ENCODE results near the gene MAPK1IP1L.
A peak's percentile ranks its signal among the peaks of the same experiment; 100 is the strongest.

The MAPK1IP1L gene

DNA sequence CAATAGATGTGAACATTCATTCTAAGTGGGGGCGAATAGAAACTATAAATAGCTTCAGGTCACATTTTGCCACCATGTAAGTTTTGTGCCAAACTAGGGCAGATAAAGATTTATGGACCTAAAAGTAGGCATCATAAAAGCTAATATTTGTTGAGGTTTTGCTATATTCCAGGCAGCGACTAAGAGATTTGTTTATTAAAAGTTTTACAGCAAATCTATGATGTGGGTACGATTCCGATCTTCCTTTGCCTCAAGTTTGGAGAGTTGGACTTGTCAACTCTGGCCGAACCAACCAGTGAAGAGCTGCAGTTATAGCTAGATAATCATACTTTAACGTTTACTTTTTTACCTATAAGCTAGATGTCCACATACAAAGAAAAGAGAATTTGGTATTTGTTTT, 1.6 kb downstream of the MAPK1IP1L start:
- no peak for TF ChIP-seq GABPA (IDR thresholded peaks at IDR 0.05; ENCODE audit: low read depth)
- TF ChIP-seq, protein P1, sequence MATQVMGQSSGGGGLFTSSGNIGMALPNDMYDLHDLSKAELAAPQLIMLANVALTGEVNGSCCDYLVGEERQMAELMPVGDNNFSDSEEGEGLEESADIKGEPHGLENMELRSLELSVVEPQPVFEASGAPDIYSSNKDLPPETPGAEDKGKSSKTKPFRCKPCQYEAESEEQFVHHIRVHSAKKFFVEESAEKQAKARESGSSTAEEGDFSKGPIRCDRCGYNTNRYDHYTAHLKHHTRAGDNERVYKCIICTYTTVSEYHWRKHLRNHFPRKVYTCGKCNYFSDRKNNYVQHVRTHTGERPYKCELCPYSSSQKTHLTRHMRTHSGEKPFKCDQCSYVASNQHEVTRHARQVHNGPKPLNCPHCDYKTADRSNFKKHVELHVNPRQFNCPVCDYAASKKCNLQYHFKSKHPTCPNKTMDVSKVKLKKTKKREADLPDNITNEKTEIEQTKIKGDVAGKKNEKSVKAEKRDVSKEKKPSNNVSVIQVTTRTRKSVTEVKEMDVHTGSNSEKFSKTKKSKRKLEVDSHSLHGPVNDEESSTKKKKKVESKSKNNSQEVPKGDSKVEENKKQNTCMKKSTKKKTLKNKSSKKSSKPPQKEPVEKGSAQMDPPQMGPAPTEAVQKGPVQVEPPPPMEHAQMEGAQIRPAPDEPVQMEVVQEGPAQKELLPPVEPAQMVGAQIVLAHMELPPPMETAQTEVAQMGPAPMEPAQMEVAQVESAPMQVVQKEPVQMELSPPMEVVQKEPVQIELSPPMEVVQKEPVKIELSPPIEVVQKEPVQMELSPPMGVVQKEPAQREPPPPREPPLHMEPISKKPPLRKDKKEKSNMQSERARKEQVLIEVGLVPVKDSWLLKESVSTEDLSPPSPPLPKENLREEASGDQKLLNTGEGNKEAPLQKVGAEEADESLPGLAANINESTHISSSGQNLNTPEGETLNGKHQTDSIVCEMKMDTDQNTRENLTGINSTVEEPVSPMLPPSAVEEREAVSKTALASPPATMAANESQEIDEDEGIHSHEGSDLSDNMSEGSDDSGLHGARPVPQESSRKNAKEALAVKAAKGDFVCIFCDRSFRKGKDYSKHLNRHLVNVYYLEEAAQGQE (IDR thresholded peaks at IDR 0.05; ENCODE audit: insufficient replicate concordance, low read depth) = no peak
- TF ChIP-seq, protein P2, sequence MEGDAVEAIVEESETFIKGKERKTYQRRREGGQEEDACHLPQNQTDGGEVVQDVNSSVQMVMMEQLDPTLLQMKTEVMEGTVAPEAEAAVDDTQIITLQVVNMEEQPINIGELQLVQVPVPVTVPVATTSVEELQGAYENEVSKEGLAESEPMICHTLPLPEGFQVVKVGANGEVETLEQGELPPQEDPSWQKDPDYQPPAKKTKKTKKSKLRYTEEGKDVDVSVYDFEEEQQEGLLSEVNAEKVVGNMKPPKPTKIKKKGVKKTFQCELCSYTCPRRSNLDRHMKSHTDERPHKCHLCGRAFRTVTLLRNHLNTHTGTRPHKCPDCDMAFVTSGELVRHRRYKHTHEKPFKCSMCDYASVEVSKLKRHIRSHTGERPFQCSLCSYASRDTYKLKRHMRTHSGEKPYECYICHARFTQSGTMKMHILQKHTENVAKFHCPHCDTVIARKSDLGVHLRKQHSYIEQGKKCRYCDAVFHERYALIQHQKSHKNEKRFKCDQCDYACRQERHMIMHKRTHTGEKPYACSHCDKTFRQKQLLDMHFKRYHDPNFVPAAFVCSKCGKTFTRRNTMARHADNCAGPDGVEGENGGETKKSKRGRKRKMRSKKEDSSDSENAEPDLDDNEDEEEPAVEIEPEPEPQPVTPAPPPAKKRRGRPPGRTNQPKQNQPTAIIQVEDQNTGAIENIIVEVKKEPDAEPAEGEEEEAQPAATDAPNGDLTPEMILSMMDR (IDR thresholded peaks at IDR 0.05; ENCODE audit: insufficient read depth, low read length) = no peak
- no peak for TF ChIP-seq SPI1 (IDR thresholded peaks at IDR 0.05; ENCODE audit: borderline replicate concordance, low read depth)
- TF ChIP-seq POLR2AphosphoS5 (IDR thresholded peaks at IDR 0.05; ENCODE audit: low read depth) = no peak
- Histone ChIP-seq H3K27ac (replicated peaks) (no peak overlapping the region; the same call in 1 of the 2 replicates), H3K27me3 (ENCODE audit: insufficient read depth, poor library complexity, severe bottlenecking) (no peaks in the 10 kb centered on the region), H3K4me3 (replicated peaks; ENCODE audit: insufficient read depth, low read length) (peak overlapping the region; percentile 83)
- no peak for DNase-seq (ENCODE audit: low read depth in 1 of 2, low spot score in 1 of 2)

DNA sequence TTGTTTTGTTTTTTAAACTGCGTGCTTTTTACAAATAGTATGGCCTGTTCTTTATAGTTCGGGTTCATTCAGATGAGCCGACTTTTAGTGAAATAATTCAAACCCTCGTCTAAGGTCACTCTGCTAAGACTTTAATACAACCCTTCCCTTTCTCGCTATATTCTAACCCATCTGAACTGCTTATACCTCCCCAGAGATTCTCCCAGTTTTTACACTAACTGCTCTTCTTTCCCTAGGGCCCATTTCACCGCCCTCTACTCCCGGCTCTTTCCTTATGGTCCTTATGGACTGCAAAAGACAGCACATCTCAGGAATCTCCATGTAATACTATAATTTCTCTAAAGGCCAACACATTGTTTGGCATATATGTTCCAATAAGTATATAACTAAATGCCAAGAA, 2.1 kb downstream of the MAPK1IP1L start:
- H3K27ac ChIP-seq (replicated peaks) = no peak overlapping the region
- H3K4me3 ChIP-seq (replicated peaks; ENCODE audit: insufficient read depth, low read length) = no peak overlapping the region
- H3K27me3 ChIP-seq (ENCODE audit: insufficient read depth, poor library complexity, severe bottlenecking) = no peaks in the 10 kb centered on the region
- no peak for DNase-seq (ENCODE audit: low read depth in 1 of 2, low spot score in 1 of 2)
- TF ChIP-seq, protein P2 (IDR thresholded peaks at IDR 0.05; ENCODE audit: insufficient read depth, low read length) = no peak
- TF ChIP-seq, protein P1 (IDR thresholded peaks at IDR 0.05; ENCODE audit: insufficient replicate concordance, low read depth) = no peak
- TF ChIP-seq GABPA (IDR thresholded peaks at IDR 0.05; ENCODE audit: low read depth) (no peak), POLR2AphosphoS5 (IDR thresholded peaks at IDR 0.05; ENCODE audit: low read depth) (no peak), SPI1 (IDR thresholded peaks at IDR 0.05; ENCODE audit: borderline replicate concordance, low read depth) (no peak)

DNA sequence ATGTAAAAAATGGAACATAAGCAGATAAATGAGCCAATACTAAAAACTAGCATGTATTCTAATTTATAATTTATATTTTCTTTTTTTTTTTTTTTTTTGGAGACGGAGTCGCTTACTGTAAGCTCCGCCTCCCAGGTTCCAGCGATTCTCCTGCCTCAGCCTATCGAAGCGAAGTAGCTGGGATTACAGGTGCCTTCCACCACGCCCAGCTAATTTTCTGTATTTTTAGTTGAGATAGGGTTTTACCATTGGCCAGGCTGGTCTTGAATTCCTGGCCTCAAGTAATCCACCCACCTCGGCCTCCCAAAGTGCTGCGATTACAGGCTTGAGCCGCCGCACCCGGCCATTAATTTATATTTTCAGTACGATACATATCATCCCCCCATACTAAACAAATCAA, 2.7 kb downstream of the MAPK1IP1L start:
- TF ChIP-seq POLR2AphosphoS5 (IDR thresholded peaks at IDR 0.05; ENCODE audit: low read depth) = no peak
- TF ChIP-seq, protein P2 (IDR thresholded peaks at IDR 0.05; ENCODE audit: insufficient read depth, low read length) = no peak
- TF ChIP-seq, protein P1 (IDR thresholded peaks at IDR 0.05; ENCODE audit: insufficient replicate concordance, low read depth) = no peak
- TF ChIP-seq GABPA (IDR thresholded peaks at IDR 0.05; ENCODE audit: low read depth) = no peak
- Histone ChIP-seq H3K27ac (replicated peaks) (no peak overlapping the region), H3K27me3 (ENCODE audit: insufficient read depth, poor library complexity, severe bottlenecking) (no peaks in the 10 kb centered on the region), H3K4me3 (replicated peaks; ENCODE audit: insufficient read depth, low read length) (no peak overlapping the region)
- DNase-seq (ENCODE audit: low read depth in 1 of 2, low spot score in 1 of 2) = no peak
